ENCODE measurements around the gene MED27.

The MED27 gene

GRCh38 chr9:132041798-132042197, 37.9 kb downstream of the MED27 start:
- Histone ChIP-seq H3K4me1 (ENCODE audit: control insufficient read depth in 1 of 2, insufficient read depth in 1 of 2, low read depth in 1 of 2, low read length in 1 of 2) (no peaks in the 10 kb centered on the region), H3K27me3 (no peaks in the 10 kb centered on the region), H3K4me3 (ENCODE audit: low read depth in 1 of 2, low read length in 1 of 2) (no peak overlapping the region), H3K36me3 (peaks cover 9% of the 10 kb centered on the region), H3K9me3 (no peaks in the 10 kb centered on the region), H3K27ac (no peak overlapping the region)
- TF ChIP-seq, protein P1, sequence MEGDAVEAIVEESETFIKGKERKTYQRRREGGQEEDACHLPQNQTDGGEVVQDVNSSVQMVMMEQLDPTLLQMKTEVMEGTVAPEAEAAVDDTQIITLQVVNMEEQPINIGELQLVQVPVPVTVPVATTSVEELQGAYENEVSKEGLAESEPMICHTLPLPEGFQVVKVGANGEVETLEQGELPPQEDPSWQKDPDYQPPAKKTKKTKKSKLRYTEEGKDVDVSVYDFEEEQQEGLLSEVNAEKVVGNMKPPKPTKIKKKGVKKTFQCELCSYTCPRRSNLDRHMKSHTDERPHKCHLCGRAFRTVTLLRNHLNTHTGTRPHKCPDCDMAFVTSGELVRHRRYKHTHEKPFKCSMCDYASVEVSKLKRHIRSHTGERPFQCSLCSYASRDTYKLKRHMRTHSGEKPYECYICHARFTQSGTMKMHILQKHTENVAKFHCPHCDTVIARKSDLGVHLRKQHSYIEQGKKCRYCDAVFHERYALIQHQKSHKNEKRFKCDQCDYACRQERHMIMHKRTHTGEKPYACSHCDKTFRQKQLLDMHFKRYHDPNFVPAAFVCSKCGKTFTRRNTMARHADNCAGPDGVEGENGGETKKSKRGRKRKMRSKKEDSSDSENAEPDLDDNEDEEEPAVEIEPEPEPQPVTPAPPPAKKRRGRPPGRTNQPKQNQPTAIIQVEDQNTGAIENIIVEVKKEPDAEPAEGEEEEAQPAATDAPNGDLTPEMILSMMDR (IDR thresholded peaks at IDR 0.05) = no peak

DNA sequence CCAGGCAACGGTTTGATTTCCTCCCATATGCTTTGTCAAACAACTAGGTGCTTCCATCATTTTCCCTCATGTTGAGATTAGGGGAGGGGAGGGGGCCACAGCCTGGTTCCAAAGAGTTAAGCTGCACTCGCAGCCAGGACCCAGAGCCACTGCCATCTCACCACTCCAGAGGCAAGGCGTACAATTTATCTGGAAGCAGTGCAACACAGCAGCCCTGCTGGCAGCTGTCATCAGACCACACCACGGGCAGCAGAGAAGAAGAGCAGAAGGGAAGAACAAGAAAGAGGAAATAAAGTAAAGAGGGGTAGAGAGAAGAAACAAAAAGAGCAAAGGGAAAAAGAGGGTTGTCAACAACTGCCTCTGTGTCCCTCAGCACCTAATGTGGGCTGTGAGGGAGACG, 38.9 kb downstream of the MED27 start:
- Histone ChIP-seq H3K27me3 (no peaks in the 10 kb centered on the region), H3K4me3 (ENCODE audit: low read depth in 1 of 2, low read length in 1 of 2) (no peak overlapping the region), H3K36me3 (peaks cover 9% of the 10 kb centered on the region), H3K27ac (no peak overlapping the region), H3K9me3 (no peaks in the 10 kb centered on the region), H3K4me1 (ENCODE audit: control insufficient read depth in 1 of 2, insufficient read depth in 1 of 2, low read depth in 1 of 2, low read length in 1 of 2) (no peaks in the 10 kb centered on the region)
- TF ChIP-seq, protein P1 (IDR thresholded peaks at IDR 0.05) = no peak

GRCh38 chr9:132040246-132040645, 39.4 kb downstream of the MED27 start:
- H3K4me3 ChIP-seq (ENCODE audit: low read depth in 1 of 2, low read length in 1 of 2) = no peak overlapping the region
- no peaks in the 10 kb centered on the region for H3K27me3 ChIP-seq
- H3K9me3 ChIP-seq = no peaks in the 10 kb centered on the region
- H3K4me1 ChIP-seq (ENCODE audit: control insufficient read depth in 1 of 2, insufficient read depth in 1 of 2, low read depth in 1 of 2, low read length in 1 of 2) = no peaks in the 10 kb centered on the region
- TF ChIP-seq, protein P1 (IDR thresholded peaks at IDR 0.05) = no peak
- H3K27ac ChIP-seq = no peak overlapping the region
- H3K36me3 ChIP-seq = peaks cover 9% of the 10 kb centered on the region

DNA sequence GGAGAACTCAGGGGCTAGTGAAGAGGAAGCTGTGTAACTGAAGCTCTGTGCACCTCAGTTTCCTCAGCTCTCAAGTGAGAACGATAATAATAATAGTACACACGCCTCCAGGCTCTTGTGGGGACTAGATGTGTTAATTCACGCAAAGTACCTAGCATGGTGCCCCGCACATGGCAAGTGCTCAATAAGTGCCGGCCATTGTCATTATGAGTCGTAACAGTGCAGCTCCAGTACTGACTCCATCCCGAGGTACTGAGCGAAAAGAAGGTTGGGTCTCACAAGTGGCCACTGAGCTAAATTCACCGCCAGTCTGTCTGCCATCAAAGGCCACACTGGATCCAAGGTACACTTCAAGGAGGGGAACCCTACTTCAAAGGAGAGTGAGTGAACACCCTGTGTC, 40.4 kb downstream of the MED27 start:
- H3K4me1 ChIP-seq (ENCODE audit: control insufficient read depth in 1 of 2, insufficient read depth in 1 of 2, low read depth in 1 of 2, low read length in 1 of 2) = no peaks in the 10 kb centered on the region
- H3K27ac ChIP-seq = no peak overlapping the region
- no peaks in the 10 kb centered on the region for H3K27me3 ChIP-seq
- H3K4me3 ChIP-seq (ENCODE audit: low read depth in 1 of 2, low read length in 1 of 2) = no peak overlapping the region
- H3K36me3 ChIP-seq = peaks cover 9% of the 10 kb centered on the region
- H3K9me3 ChIP-seq = no peaks in the 10 kb centered on the region
- TF ChIP-seq, protein P1 (IDR thresholded peaks at IDR 0.05) = no peak

DNA sequence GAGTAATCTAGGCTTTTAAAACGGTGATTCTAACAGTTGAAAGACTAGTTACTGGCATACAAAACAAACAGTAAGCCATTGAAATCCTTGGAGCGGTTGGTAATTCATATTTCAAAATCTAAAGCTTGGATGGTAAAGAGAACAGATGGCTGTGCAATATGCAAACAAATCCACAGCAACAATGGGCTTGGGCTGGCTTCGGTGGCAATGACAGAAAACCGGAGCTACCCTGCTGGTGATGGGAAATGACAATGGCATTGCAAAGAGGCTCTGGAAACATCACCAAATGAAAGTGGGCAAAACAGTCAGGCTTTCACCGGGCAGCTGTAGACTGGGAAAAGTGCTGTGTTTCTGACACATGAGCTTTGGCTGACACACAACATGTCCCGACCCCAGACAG, 42.2 kb downstream of the MED27 start:
- Histone ChIP-seq H3K27me3 (no peaks in the 10 kb centered on the region), H3K36me3 (peaks cover 9% of the 10 kb centered on the region), H3K4me3 (ENCODE audit: low read depth in 1 of 2, low read length in 1 of 2) (no peak overlapping the region), H3K9me3 (no peaks in the 10 kb centered on the region), H3K4me1 (ENCODE audit: control insufficient read depth in 1 of 2, insufficient read depth in 1 of 2, low read depth in 1 of 2, low read length in 1 of 2) (no peaks in the 10 kb centered on the region), H3K27ac (no peak overlapping the region)
- TF ChIP-seq, protein P1 (IDR thresholded peaks at IDR 0.05) = no peak

DNA sequence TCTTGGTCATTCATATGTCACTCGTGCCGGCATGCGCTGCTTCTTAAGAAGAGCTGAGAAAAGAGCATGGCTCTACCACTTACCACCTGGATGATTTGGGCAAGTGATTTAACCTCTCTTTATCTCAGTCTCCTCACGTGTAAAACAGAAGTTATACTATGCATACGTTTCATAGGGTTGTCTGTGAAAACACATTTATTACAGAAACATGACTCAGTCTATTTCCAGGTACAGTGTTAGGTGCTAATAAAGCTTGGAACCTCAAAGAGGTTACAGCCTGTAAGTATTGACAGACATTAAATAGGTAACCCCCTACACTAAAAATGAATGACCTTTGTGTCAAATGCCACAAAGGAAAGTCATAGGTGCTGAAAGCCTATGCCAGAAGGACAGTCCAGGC, 43.1 kb downstream of the MED27 start:
- Histone ChIP-seq H3K27ac (no peak overlapping the region), H3K4me3 (ENCODE audit: low read depth in 1 of 2, low read length in 1 of 2) (no peak overlapping the region), H3K27me3 (no peaks in the 10 kb centered on the region), H3K9me3 (no peaks in the 10 kb centered on the region), H3K36me3 (peaks cover 4% of the 10 kb centered on the region), H3K4me1 (ENCODE audit: control insufficient read depth in 1 of 2, insufficient read depth in 1 of 2, low read depth in 1 of 2, low read length in 1 of 2) (no peaks in the 10 kb centered on the region)
- TF ChIP-seq, protein P1 (IDR thresholded peaks at IDR 0.05) = no peak
